IPS DF 19.7 (cell line): ENCODE results near the gene BANP.
"Not testable (repeated sequence)": the region's sequence is repeated elsewhere in the genome, so short reads cannot be mapped to it uniquely, and the experiment has no call there.

ENCODE experiments used
- DNase-seq: peaks from one replicate; pipeline ENCODE4 v3.0.0-alpha.2; 2013; ENCODE audit warnings: low read depth, low spot score

Gene BANP

DNA sequence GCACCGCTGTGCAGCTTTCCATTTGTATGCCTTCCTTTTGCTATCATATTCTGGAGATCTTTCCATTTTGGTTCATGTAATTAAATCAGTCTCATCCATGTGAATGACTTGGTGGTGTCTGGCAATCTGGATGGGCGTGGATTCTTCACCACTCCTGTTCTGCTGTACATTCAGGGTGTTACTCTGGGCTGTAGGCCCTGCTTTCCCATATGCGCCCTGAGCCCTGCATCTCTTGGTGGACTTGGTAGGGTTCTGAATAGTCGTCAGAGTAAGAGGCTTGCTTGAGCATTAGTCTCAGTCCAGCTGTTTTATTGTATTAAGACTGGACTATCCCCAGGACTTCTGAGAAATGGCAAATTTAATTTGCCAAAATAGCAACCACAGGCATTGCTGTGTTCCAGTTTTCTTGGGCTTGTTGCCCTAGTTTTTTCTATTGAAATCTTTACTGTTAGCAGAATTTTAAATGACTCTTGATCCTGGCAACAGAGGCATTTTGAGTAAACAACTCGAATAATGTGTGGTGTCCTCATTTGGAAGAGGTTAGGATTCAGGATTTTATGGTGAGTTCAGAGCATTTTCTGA is 14.9 kb downstream of the BANP start:
- no peak for DNase-seq

DNA sequence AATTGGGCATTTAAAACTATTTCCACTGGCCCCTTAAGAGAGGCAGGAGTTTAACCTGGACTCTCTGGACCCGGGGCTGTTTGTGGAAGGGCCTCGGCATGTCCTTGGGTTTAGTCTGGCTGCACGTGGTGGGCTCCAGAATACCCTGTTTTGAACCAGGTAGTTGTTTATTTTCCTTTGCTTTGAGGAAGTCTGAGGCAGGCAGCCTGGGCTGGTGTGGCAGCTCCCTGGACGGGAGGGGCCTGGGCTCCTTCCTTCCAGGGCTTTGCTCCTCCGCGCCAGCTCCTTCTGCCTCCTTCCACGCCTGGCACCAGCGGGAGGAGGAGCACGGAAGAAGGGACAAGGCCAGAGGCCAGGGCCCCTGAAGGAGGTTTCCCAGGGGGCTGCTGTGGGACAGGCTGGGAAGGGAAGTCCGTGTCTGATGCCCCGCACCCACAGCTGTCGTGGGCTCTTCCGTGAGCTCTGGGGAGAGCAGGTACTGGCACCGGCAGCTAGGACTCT is 15.5 kb downstream of the BANP start:
- DNase-seq = no peak

DNA sequence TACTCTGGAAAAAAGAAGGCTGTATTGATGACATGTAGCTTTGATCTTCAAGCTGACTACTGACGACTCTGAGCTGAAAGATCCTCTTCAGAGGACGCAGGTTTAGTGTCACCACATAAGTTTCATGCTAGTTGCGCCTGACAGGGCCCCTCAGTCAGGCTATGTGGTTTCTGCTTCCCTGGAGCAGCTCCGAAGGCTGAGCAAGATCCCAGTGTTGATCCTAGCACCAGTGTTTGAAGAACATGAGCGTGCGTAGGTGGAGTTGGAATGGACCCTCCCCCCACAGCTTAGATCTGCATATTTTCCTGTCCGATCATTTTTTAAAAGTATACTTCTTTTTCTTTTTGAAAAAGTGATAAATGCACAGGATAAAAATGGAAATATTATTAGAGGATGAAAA is 17.3 kb downstream of the BANP start:
- DNase-seq = no peak

DNA sequence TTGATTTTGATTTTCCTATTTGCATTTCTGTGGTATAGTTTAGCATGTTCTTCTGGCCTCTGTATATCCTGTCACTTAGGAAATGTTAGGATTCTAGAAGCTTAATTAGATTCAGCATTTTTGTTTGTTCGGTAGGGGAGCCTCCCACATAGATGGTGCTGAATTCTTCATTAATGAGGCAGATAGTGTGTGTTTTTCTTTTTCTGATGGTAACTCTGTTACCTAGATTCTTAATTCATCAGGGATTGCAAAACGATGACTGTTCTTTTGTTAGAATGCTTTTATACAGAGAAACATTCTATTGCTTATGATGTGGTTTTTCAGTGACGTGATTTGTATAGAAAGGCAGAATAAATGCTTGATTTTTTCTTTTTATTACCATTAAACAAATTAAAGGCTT is 19.0 kb downstream of the BANP start:
- DNase-seq = no peak

DNA sequence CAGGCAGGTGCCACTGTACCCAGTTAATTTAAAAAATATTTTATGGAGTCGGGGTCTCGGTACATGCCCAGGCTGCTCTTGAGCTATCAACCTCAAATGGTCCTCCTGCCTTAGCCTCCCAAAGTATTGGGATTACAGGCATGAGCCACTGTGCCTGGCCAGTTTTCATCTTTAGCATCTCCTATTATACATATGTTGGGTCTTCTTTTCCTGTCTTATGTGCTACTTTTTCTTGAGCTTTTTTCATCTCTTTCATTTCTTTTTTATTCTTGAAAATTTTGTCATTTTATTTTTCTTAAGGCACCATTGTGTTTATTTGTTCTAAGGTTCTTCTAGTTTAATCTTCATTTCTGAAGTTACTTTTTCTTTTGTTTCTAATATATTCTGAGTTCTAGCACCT is 20.7 kb downstream of the BANP start:
- no peak for DNase-seq

DNA sequence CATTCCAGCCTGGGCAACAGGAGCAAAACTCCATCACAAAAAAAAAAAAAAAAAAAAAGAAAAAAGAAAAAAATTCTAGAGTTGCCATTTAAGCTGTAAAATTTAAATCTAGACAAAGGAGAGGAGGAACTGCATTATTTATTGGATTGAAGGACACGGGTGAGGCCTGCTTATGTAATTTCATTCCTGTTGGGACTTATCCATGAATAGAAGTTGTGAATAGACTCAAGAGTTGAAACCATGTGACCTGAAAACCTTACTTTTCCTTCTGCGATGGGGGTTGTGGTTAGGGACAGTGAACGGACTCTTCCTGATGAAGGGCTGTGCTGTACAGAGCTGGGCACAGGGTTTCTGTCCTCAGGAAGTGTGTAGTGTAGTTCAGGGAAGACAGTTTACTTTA is 22.5 kb downstream of the BANP start:
- DNase-seq = no peak

DNA sequence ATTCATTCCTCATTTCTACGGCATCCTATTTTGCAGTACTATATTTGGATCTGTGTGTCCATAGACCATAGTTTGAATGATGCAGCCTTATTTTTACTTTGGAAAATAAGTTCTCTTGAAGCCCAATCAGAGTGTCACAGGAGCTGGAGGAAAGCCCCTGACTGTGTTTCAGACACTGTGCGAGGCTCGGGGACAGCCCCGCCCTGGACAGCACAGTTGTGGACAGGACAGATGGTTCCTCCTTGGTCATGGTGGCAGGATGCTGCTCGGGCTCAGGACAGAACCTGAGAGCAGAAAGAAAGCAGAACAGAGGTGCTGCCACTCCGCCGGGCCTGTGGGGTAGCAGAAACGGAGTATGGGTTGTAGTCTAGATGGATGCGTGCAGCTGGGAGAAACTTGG is 22.9 kb downstream of the BANP start:
- no peak for DNase-seq

DNA sequence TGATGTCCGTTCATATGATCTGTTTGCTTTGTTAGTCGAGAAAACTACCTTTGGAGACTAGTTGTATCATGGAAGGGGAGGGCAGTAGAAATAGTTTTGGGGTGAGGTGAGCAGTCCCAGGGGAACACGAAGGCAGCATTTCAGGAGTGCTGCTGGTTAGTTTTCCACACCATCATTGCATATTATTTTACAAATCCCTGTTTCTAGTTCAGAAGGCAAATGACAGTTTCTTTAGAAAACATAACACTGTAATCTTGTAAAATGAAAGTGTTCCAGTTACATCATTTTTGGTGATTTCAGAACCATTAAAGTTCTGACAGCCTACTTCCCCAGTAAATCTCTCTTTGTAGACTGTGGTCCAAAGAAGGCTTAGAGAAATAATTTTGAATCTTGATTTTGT is 25.4 kb downstream of the BANP start:
- no peak for DNase-seq

DNA sequence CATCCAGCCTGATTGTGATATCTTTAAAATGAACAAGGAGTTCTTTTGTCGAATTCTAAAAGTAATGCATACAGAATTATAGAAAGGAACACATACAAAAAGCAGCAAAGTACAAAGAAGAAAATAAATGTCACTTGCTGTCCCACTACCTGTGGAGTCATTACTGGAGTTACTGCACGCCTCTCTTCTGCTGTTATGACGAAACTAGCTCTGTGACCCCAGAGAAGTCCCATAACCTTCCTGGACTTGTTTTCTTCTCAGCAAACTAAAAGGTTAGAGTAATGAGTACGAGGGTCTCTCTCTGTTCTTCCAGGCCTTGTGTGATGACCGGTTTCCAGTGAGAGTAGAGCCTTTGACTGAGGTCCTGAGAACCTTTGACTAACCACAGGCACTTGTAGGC is 26.9 kb downstream of the BANP start:
- no peak for DNase-seq

DNA sequence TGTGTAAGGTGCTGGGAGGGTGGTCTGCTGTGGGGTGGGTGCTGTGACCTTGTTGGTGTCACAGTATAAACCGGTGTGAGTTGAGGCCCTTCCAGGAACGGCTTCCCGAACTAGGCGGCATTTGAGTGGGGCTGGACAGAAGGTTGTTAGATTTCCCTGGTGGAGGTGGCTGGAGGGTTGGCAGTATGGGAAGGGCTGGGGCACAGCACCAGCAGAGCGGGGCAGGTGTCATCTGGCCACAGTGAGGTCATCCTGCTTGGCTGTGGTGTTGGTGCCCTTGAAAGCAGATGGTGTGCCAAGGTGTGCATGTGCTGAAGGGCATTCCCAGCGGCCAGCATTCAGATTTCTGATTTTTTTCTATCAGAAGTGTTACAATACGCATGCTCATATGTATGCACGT is 28.1 kb downstream of the BANP start:
- DNase-seq = no peak

DNA sequence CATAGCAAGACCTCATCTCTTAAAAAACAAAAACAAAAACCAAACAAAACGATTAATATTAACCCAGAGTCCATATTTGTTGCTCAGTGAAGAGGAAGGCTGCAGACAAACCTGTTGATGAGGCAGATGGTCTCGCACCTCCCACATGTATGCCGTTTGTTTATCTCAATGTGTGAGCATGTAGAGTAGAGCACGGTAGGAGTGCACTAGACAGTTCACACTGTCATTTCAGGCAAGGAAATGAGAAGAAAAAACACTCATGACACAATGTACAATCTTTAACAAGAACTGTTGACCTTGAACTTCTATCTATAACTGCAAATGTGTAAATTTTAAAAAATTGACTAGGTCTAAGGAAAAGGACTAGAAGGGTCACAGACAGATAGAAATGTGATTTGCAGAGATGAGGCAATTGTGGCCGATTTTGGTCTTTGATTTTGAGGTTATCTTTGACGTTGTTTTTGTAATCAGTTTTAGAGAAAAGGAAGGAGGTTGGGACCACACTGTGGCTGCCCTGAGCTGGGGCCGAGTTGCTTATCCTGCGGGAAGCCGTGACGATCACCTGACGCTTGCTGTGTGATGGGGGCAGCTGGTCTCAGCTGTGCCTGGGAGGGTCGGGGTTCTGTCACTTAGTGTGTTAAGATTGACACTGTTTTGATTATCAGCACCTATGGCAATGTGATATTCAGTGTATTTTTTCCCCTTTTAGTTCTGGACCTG is 28.8 kb downstream of the BANP start:
- not testable (repeated sequence) for DNase-seq

DNA sequence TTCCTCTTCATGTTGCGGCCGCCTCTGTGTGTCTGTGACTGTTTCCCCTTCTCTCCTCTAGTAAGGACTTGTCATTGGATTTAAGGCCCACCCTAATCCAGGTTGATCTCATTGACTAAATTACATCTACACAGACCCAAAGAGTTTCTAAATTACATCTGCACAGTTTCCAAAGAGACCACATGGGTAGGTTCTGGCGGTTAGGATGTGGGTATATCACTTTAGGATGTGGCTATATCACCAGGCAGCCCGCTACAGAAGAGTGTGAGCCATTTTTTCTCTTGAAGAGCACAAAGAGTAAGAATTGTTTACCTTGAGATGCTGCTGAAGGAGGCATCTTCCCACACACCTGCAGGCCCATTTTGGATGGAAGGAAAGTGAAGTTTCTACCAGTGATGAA is 30.1 kb downstream of the BANP start:
- not testable (repeated sequence) for DNase-seq

DNA sequence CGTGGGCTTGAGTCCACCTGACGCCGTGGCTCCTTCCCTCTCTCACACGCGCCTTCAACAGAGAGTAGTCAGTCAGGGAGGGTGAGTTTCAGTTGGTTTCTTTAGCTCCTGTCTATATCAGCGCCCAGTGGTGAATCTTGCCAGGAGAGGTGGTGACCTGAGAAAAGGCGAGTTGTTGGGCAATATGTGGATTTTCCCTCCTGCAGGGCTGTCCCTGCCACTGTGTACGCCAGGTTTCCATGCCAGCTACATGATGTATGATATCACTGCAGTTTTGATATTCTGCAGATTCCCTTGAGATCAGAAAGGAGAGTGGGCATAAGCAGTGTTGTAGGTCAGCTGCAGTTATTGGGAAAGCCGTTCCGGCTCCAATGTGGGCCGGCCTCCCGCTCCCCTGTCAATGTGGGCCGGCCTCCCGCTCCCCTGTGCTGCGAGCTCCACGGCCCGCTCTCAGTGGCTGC is 31.4 kb downstream of the BANP start:
- no peak for DNase-seq

DNA sequence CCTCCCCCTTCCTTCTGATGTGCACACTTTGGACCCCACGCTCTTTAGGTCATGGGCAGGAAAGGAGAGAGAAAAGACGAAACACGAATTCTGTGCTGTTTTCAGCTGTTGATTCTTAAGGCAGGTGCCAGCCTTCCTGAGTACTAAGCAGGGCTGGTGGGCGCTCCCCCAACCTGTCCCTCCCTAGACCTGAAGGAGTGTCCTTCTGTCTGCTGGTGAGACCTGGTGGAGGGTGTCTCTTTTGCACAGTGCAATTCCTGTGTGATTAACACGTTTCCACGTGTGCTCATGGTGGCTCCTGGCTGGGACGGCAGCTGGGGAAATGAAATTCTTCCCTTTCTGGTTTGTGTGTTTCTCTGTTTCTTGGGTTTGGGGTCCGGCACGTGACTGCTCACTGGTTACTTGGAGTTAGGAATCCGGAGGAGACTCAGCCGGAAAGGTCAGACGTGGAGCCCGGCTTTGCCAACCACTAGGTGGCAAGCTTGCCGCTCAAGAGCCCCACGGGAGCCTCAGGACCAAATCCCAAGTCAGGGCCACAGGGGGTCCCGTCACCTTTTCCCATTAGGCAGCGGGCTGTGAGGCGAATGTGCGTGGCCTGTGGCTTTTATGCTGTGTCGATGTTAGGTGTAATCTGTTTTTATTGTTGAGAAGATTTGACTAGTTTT is 32.0 kb downstream of the BANP start:
- not testable (repeated sequence) for DNase-seq

DNA sequence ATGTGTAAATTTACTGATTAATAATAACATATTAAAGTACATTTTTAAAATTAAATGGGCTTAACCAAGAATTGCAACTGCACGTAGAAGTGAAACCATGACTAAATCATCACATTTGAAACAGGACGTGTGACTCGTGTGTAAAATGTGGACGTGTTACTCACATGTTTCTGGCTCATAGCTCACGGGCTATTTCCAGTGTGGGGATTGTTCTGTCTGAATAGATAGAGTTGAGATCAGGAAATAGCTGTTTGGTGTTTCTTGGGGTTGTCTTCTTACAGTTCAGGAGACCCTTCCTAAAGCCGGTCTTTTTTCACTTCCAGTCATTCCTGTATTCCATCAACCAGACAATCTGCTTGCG is 32.5 kb downstream of the BANP start:
- not testable (repeated sequence) for DNase-seq

DNA sequence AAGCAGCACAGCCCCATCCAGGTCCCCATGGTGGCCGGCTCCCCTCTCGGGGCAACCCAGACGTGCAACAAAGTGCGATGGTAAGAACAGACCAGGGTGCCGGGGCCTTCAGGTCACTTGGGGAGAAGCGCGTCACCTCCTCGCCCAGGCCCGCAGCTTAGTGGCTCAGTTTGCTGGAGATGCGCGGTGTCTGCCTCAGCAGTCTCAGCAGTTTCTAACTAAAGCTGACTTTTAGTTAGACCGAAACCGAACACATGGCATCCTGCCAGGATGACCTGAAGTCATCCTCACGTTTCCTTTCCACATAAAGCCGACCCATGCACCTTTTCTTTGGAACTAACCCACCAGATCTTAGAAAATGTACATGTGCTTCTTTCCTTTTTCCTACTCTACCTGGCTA is 32.9 kb downstream of the BANP start:
- not testable (repeated sequence) for DNase-seq

DNA sequence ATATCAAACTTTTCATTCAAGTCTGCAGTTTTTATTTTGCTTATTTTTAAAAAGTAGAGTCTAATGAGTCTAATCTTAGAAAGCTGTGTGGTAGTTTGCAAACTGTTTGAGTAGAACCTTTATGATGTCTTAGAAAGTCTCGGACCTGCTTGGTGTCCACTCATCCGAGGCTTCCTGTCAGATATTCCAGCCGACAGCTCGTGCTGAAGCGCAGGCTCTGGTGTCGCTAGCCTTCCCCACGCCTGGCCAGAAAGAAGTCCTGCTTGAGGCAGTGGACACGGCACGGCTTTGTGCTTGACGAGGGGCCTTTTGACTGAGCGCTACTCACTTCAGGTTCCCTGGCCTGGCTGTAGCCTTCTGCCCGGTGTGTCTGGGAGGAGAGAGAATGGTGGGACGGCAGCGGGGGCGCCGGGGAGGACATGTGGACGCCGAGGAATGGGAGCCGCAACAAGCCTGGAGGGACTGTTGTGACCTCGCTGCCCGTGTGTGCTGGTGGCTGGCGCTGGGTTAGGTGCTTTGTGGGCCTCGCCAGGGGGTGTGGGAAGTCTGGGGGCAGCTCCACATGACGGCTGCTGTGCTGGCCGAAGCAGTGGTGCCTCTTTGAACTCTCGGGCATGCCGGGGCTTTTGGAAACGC is 33.5 kb downstream of the BANP start:
- no peak for DNase-seq

DNA sequence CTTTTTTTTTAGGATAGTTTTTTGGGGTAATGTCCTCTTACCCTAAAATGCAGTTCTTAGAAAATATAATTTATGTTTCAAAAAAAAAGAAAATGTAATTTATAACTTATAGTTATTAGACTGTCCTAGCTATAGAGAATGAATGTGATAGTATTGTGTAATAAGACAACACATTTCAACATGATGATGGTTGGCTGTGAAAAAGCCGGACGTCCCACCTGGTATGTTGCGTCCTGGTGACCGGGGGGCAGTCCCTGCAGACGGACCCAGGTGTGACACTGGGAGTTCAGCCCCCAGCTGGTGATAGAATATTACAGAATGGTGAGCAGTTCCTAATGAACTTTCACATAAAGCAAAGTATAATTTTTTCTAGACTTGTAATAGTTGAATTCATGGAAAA is 34.3 kb downstream of the BANP start:
- not testable (repeated sequence) for DNase-seq

DNA sequence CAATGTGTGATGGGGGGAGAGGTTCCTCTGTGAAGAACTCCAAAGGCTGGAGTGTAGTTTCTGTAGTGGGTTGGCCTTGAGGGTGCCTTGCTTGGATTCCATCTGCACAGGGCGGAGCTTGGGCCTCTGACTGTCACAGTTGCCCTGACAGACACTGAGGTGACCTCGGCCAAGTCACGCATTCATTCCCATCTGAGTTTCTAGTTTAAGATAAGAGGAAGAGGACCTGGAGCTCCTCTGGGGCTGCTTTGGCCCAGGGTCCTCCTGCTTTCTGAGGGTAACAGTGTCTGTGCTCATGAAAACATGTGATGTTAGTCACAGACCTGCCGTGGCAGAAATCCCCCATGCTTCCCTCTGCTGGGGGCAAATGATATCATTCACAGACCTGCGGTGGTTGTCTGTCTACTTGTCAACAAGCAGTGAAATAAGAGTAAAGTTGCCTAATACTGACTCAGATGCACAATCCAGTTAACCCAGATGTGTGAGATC is 35.2 kb downstream of the BANP start:
- not testable (repeated sequence) for DNase-seq

DNA sequence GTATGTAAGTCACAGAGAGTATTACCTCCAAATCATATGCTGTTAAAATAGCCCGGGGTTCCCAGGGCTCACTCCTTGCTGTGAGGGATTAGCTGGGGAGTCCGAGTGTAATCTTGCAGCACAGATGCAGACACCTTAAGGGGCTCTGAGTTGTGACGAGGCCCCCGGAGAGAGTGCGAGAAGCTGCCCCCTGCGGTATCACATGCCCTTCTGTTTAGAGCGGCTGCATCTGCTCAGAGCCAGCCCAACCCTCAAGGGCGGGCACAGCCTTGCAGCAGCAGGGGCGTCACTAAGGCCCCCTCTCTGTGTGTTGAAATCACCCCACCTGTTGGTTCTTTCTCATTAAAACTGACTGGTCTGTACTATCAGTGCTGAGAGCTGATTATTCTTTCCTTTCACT is 37.4 kb downstream of the BANP start:
- DNase-seq = not testable (repeated sequence)

DNA sequence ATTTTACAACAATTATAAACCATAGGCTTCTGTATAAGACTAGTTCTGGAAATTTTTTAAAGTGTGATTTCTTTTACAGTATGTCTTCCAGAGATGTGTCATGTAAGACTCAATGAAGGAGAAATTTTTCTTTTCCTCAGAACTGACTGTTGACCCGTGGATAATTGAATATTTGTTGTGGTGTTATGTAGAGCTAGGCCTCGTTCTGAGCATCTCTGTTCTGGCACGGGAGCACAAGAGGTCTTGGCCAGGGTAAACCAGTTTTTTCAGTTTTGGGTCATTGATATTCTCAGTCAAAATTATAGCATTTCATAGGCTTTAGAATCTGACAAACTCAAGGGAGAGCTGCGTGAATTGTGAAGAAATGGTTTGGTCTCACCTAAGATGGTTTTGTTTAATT is 39.0 kb downstream of the BANP start:
- not testable (repeated sequence) for DNase-seq

DNA sequence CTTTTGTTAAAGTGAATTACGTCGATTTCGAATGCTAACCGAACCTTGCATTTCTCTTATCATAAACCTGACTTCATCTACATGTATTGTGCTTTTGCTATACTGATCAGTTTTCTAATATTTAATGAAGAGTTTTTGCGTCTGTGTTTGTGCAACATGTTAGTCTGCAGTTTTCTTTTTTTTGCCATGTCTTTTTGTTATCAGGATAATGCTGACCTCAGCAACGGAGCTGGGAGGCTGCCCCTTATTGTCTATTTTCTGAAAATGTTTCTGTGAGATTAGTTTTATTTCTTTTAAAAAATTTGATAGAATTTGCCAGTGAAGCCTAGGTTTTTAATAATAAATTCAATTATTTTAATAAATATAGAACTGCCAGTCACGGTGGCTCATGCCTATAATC is 40.9 kb downstream of the BANP start:
- not testable (repeated sequence) for DNase-seq
